SK-N-SH (cell line): Measurements from ENCODE around the gene SHC3. TPM values are rescaled to one million over a fixed set of nuclear protein-coding genes. Genes with fewer than 3 reads are reported as not detected.

Source experiments
- CTCF ChIA-PET: fragments of 300-600, 350-600 bp; formaldehyde crosslinking; extraction: SDS; loops from one replicate; lab custom pipeline; 2021; lab: Yijun Ruan, JAX
- POLR2A ChIA-PET: fragments of 350-600 bp; sonication (Branson Sonifier 250); formaldehyde crosslinking; extraction: SDS; loops from one replicate; lab custom pipeline; 2020; ENCODE audit warnings: antibody characterized with exemption, inconsistent platforms; lab: Yijun Ruan, JAX
- DNase-seq: peaks from one replicate; pipeline ENCODE4 v3.0.0; 2012
- H2AFZ ChIP-seq: fragments of 200-600 bp; sonication (generic); 2 replicates; pipeline ENCODE4 v1.8.1; 2016; ENCODE audit warnings: antibody characterized with exemption, mild to moderate bottlenecking, low read depth
- H3F3A ChIP-seq: fragments of 200-600 bp; sonication (generic); replicated peaks from 2 replicates; pipeline ENCODE3; 2016; ENCODE audit warnings: antibody characterized with exemption, mild to moderate bottlenecking; ENCODE audit not compliant: insufficient read depth
- H3K27ac ChIP-seq, 2 experiments: fragments of 200-500 bp in 1 of 2; fragments of 200-600 bp in 1 of 2; sonication (Bioruptor generic) in 1 of 2; sonication (generic), shearing (Covaris generic) in 1 of 2; 2 replicates each; pipeline versions ENCODE4 v1.5.1 to v1.6.1; 2014 to 2016; ENCODE audit warnings: low read depth in 2 of 2, inconsistent platforms in 1 of 2, low read length in 1 of 2, mild to moderate bottlenecking in 1 of 2, mixed read lengths in 1 of 2
- H3K27me3 ChIP-seq: fragments of 200-600 bp; sonication (generic), shearing (Covaris generic); 2 replicates; pipeline ENCODE4 v1.6.1; 2016; ENCODE audit warnings: mixed run types; ENCODE audit not compliant: insufficient read depth
- H3K36me3 ChIP-seq, 2 experiments: fragments of 200-500 bp in 1 of 2; fragments of 200-600 bp in 1 of 2; sonication (Bioruptor generic) in 1 of 2; sonication (generic) in 1 of 2; replicated peaks in 1 of 2; 2 replicates each; pipeline versions ENCODE3 to v1.5.1; 2014 to 2016; ENCODE audit warnings: low read length in 1 of 2, mild to moderate bottlenecking in 1 of 2; ENCODE audit not compliant: insufficient read depth in 2 of 2, control insufficient read depth in 1 of 2
- H3K4me1 ChIP-seq, 2 experiments: fragments of 200-500 bp in 1 of 2; fragments of 200-600 bp in 1 of 2; sonication (Bioruptor generic) in 1 of 2; sonication (generic), shearing (Covaris generic) in 1 of 2; 2 replicates each; pipeline versions ENCODE4 v1.5.1 to v1.6.1; 2014 to 2016; ENCODE audit warnings: low read depth in 1 of 2, low read length in 1 of 2, mixed run types in 1 of 2; ENCODE audit not compliant: insufficient read depth in 2 of 2, control insufficient read depth in 1 of 2
- H3K4me2 ChIP-seq: fragments of 200-600 bp; sonication (generic), shearing (Covaris generic); 2 replicates; pipeline ENCODE4 v1.6.1; 2017; ENCODE audit warnings: mixed run types
- H3K4me3 ChIP-seq, 2 experiments: fragments of 200-500 bp in 1 of 2; fragments of 200-600 bp in 1 of 2; sonication (Bioruptor generic) in 1 of 2; sonication (generic), shearing (Covaris generic) in 1 of 2; 2 replicates each; pipeline versions ENCODE4 v1.5.1 to v1.8.1; 2014 to 2016; ENCODE audit warnings: low read depth in 2 of 2, inconsistent platforms in 1 of 2, low read length in 1 of 2, mild to moderate bottlenecking in 1 of 2, mixed read lengths in 1 of 2, moderate library complexity in 1 of 2
- H3K79me2 ChIP-seq: fragments of 200-600 bp; sonication (generic); 2 replicates; pipeline ENCODE4 v1.8.1; 2017; ENCODE audit warnings: mild to moderate bottlenecking; ENCODE audit not compliant: insufficient read depth
- H3K9ac ChIP-seq: fragments of 200-600 bp; sonication (generic); 2 replicates; pipeline ENCODE4 v1.6.1; 2017; ENCODE audit warnings: mixed run types
- H3K9me2 ChIP-seq: fragments of 200-600 bp; sonication (generic); 2 replicates; pipeline ENCODE4 v1.6.1; 2017; ENCODE audit warnings: mixed run types
- H3K9me3 ChIP-seq: fragments of 200-600 bp; sonication (generic); 2 replicates; pipeline ENCODE4 v1.6.1; 2017; ENCODE audit warnings: mixed run types, mild to moderate bottlenecking, moderate library complexity
- H4K20me1 ChIP-seq: fragments of 200-600 bp; sonication (generic); 2 replicates; pipeline ENCODE4 v1.6.1; 2017; ENCODE audit warnings: mild to moderate bottlenecking, mixed run types; ENCODE audit not compliant: insufficient read depth
- CHD2 ChIP-seq: fragments of 150-350 bp; IDR thresholded peaks from 2 replicates; pipeline ENCODE4 v1.6.1; 2018; ENCODE audit warnings: low read length; ENCODE audit not compliant: partially characterized antibody
- EP300 ChIP-seq, 2 experiments: IDR thresholded peaks; 2 replicates each; pipeline versions ENCODE4 v1.4.0 to v1.6.1; 2012; ENCODE audit warnings: borderline replicate concordance in 1 of 2, low read depth in 1 of 2, low read length in 1 of 2
- FOXJ3 ChIP-seq: sonication (generic); formaldehyde crosslinking; IDR thresholded peaks from 2 replicates; pipeline ENCODE4 v1.5.1; 2020; ENCODE audit warnings: mild to moderate bottlenecking, missing genetic modification reagents
- FOXM1 ChIP-seq: IDR thresholded peaks from 2 replicates; pipeline ENCODE4 v1.4.0; 2012; ENCODE audit warnings: low read depth, mild to moderate bottlenecking
- GABPA ChIP-seq: IDR thresholded peaks from 2 replicates; pipeline ENCODE4 v1.4.0; 2012; ENCODE audit warnings: low read depth, mild to moderate bottlenecking
- GATA2 ChIP-seq: sonication (generic); formaldehyde crosslinking; IDR thresholded peaks from 2 replicates; pipeline ENCODE4 v1.5.0; 2020; ENCODE audit warnings: mild to moderate bottlenecking, missing genetic modification reagents
- JUND ChIP-seq: IDR thresholded peaks from 2 replicates; pipeline ENCODE4 v1.4.0; 2012
- MEF2A ChIP-seq: IDR thresholded peaks from 2 replicates; pipeline ENCODE4 v1.4.0; 2012; ENCODE audit warnings: low read depth, borderline replicate concordance
- POLR2AphosphoS5 ChIP-seq: IDR thresholded peaks from 2 replicates; pipeline ENCODE4 v1.6.1; 2012; ENCODE audit warnings: low read depth, low read length
- RFX5 ChIP-seq: IDR thresholded peaks from 2 replicates; pipeline ENCODE4 v1.6.1; 2012; ENCODE audit warnings: mild to moderate bottlenecking, improper control_type of control experiment, low read length
- SIN3A ChIP-seq: IDR thresholded peaks from 2 replicates; pipeline ENCODE4 v1.6.1; 2012; ENCODE audit warnings: low read depth, mild to moderate bottlenecking, low read length, moderate library complexity, borderline replicate concordance
- WGBS: methylation state at CpG from one replicate; pipeline ENCODE4 v1.1.6; 2017; ENCODE audit warnings: low lambda C conversion rate; 5-methylcytosine and 5-hydroxymethylcytosine counted together
- polyA plus RNA-seq, 3 experiments: library from polyadenylated mRNA; depleted of rRNA; stranded (reverse); fragments of >200 nt; gene quantifications; 2 replicates each; pipeline ENCODE4 v1.2.3, GENCODE V29; 2012
- TF ChIP-seq, protein P1 (sequence below): IDR thresholded peaks from 2 replicates; pipeline ENCODE4 v1.6.1; 2012; ENCODE audit warnings: mild to moderate bottlenecking, low read depth, low read length, moderate library complexity
- TF ChIP-seq, protein P2 (sequence below): IDR thresholded peaks from 2 replicates; pipeline ENCODE4 v1.4.0; 2012; ENCODE audit warnings: low read depth, borderline replicate concordance

SHC3 gene
- polyA plus RNA-seq, 1 of the 3 experiments (the other 2 are of a cell fraction) = 3.2 TPM

DNA sequence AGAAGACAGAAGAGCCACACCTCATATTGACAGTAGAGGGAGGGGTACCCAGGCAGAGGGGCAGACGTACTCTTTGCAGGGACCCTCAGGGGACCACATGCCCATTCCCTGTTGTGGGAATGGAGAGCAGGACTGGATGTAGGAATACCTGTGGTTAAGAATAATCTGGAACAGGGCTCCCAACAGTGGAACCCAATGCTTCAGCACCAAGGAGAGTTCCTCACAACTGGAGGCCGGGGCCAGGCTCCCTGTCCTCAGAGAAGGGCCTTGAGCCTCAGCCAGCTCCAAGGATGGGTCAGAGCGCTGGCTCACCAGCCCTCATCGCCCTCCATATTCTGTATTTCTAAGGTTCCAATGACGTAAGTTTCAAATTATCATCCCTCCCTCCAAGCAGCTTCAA lies 7.4 kb upstream of the SHC3 start:
- no peaks in the 10 kb centered on the region for H3K36me3 ChIP-seq
- ChIA-PET CTCF (interaction anchor here (1.2 kb wide), 1 partner anchor 93 kb away, joined by 3 read pairs; no protein-coding TSS in a partner anchor), POLR2A (no interaction called here)
- TF ChIP-seq POLR2AphosphoS5 (no peak), SIN3A (no peak), GATA2 (CRISPR knock-in tag) (no peak), FOXM1 (no peak), CHD2 (no peak), RFX5 (no peak)
- TF ChIP-seq, protein P1, sequence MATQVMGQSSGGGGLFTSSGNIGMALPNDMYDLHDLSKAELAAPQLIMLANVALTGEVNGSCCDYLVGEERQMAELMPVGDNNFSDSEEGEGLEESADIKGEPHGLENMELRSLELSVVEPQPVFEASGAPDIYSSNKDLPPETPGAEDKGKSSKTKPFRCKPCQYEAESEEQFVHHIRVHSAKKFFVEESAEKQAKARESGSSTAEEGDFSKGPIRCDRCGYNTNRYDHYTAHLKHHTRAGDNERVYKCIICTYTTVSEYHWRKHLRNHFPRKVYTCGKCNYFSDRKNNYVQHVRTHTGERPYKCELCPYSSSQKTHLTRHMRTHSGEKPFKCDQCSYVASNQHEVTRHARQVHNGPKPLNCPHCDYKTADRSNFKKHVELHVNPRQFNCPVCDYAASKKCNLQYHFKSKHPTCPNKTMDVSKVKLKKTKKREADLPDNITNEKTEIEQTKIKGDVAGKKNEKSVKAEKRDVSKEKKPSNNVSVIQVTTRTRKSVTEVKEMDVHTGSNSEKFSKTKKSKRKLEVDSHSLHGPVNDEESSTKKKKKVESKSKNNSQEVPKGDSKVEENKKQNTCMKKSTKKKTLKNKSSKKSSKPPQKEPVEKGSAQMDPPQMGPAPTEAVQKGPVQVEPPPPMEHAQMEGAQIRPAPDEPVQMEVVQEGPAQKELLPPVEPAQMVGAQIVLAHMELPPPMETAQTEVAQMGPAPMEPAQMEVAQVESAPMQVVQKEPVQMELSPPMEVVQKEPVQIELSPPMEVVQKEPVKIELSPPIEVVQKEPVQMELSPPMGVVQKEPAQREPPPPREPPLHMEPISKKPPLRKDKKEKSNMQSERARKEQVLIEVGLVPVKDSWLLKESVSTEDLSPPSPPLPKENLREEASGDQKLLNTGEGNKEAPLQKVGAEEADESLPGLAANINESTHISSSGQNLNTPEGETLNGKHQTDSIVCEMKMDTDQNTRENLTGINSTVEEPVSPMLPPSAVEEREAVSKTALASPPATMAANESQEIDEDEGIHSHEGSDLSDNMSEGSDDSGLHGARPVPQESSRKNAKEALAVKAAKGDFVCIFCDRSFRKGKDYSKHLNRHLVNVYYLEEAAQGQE = peak; percentile 96
- no peaks in the 10 kb centered on the region for H4K20me1 ChIP-seq
- no peaks in the 10 kb centered on the region for H3K9me2 ChIP-seq
- 71% methylated on average over 4 of the region's 5 CpGs for WGBS
- DNase-seq = no peak
- no peaks in the 10 kb centered on the region for H3K9me3 ChIP-seq
- no peaks in the 10 kb centered on the region for H3K27me3 ChIP-seq
- no peaks in the 10 kb centered on the region for H3F3A ChIP-seq
- no peak overlapping the region for H2AFZ ChIP-seq
- H3K79me2 ChIP-seq = no peaks in the 10 kb centered on the region
- peaks cover 2 to 6% of the 10 kb centered on the region in 2 experiments; a peak in 2 of 4 replicates for H3K4me1 ChIP-seq
- no peak overlapping the region for H3K27ac ChIP-seq
- H3K4me3 ChIP-seq = no peak overlapping the region
- no peak overlapping the region for H3K4me2 ChIP-seq
- no peak overlapping the region for H3K9ac ChIP-seq

DNA sequence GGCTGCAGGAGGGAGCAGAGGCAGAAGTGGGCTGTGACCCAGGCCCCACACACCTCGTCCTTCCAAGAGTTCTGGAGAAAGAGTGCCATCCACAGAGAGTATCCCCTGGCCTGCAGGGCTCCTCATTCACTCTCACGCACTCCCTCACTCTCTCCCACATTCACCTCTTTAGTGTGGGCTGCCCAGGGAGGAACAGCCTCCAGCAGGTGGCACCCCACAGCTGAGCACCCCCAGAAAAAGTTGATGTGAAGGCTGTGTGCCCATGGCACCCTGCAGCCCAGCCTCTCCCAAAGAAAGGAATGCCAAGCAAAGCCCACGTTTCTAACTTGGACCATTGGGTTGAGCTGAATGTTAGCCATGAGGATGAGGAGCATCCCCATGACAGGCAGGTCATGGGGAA lies 4.5 kb upstream of the SHC3 start:
- ChIA-PET POLR2A (no interaction called here), CTCF (interaction anchor here (1.0 to 1.6 kb wide), 2 partner anchors 12 to 96 kb away, joined by 3 to 4 read pairs; no protein-coding TSS in a partner anchor)
- Histone ChIP-seq H3K4me3 (no peak overlapping the region), H3K4me2 (no peak overlapping the region), H4K20me1 (no peaks in the 10 kb centered on the region), H2AFZ (no peak overlapping the region), H3K79me2 (peaks cover 13% of the 10 kb centered on the region), H3F3A (peaks cover 17% of the 10 kb centered on the region), H3K27me3 (no peaks in the 10 kb centered on the region), H3K9me2 (no peaks in the 10 kb centered on the region), H3K36me3 (no peaks in the 10 kb centered on the region), H3K27ac (no peak overlapping the region), H3K4me1 (peaks cover 14 to 25% of the 10 kb centered on the region in 2 experiments), H3K9ac (no peak overlapping the region), H3K9me3 (no peaks in the 10 kb centered on the region)
- no peak for DNase-seq
- TF ChIP-seq, protein P2, sequence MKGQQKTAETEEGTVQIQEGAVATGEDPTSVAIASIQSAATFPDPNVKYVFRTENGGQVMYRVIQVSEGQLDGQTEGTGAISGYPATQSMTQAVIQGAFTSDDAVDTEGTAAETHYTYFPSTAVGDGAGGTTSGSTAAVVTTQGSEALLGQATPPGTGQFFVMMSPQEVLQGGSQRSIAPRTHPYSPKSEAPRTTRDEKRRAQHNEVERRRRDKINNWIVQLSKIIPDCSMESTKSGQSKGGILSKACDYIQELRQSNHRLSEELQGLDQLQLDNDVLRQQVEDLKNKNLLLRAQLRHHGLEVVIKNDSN = no peak
- TF ChIP-seq GABPA (no peak), EP300 (IDR thresholded peaks at IDR 0.05; ENCODE audit: borderline replicate concordance in 1 of 2, low read depth in 1 of 2, low read length in 1 of 2) (no peak), FOXJ3 (no peak), FOXM1 (no peak), JUND (no peak), MEF2A (no peak)
- WGBS = 56% methylated on average over 3 of the region's 3 CpGs
